SIG-M5 treated with dmso at 0.1 percent for 504 hours (cell line): ENCODE measurements around the gene SSTR1.
A peak's percentile ranks its signal among the peaks of the same experiment; 100 is the strongest.
"Not testable (repeated sequence)": the region's sequence is repeated elsewhere in the genome, so short reads cannot be mapped to it uniquely, and the experiment has no call there.

Experiments
- DNase-seq: peaks from one replicate; lab custom pipeline; 2025; ENCODE audit not compliant: unreplicated experiment; lab: John Stamatoyannopoulos, UW

Gene SSTR1, protein sequence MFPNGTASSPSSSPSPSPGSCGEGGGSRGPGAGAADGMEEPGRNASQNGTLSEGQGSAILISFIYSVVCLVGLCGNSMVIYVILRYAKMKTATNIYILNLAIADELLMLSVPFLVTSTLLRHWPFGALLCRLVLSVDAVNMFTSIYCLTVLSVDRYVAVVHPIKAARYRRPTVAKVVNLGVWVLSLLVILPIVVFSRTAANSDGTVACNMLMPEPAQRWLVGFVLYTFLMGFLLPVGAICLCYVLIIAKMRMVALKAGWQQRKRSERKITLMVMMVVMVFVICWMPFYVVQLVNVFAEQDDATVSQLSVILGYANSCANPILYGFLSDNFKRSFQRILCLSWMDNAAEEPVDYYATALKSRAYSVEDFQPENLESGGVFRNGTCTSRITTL

DNA sequence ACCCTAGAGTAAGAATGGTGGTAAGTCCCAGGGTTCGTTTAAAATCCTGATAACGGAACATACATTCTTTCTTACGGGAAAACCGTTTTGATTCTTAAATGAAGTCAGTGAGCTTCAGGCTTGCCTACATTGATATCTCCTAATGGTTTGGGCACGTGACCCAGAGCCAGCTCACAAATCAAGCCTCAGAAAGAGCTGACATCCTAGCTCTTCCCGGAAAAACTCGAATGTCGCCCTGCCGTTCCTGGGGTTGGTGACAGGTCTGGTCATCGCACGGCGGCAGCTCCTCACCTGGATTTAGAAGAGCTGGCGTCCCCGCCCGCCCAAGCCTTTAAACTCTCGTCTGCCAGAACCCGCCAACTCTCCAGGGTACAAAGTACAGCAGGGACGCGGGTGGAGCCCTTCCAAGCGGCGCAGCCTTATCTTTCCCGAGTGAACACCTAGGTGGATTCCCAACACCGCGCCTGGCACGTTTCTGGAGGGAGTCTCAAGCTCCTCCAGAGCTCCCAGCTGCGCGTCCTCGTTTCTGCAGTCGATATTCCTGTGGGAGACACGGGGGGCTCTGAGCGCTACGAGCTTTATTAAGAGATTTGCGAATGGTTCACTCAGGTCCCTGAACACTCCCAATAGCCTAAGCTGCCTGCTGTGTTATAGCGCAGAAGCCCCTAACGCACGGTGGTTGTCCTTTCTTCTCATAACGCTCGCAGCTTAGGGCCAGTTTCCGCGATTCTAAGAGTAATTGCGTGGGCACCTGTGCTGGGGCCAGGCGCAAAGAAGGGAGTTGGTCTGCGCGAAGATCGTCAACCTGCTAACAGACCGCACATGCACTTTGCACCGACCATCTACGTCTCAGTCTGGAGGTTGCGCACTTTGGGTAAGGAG, at the start of gene SSTR1:
TSS of gene SSTR1 (plus strand) at position 169 of the 882 bp plus-strand sequence. CDS start 1,486 bp downstream, outside the sequence.
- DNase-seq = no peak

DNA sequence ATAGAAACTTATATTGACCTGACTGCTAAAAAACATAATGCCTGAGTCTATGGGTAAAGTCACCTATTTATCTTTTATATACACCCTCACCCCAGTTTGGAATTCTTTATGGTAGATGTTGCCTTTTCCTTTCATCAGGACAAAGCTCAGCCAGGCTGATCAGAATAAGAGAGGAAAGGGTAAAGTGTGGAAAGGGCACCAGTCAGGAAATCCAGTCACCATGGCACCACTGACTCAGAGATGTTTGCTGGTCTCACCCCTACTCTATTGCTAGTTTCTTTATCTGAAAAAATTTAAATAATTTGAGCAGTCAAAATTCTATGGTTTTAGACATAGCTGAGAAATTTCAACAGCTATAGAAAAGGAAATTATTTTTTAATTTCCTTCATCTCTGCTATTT, 49.2 kb upstream of the SSTR1 start:
- DNase-seq = no peak

DNA sequence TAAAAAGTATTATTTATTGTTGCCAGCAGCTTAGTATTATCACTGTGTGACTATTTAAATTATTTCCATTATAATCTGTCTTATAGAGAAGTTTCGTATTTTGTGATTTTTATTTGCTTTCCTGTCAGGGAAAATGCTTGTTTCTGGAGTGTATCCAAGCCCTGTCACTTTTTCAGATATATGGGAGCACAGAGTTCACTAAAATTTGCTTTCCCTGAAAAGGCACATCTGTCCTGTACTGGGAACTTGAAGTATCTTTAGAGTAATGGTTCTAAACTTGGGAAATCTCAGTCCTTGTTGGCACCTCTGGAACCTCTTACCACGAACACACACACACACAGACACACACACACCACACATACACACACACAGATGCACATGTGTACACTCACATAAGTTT, 39.3 kb upstream of the SSTR1 start:
- no peak for DNase-seq

DNA sequence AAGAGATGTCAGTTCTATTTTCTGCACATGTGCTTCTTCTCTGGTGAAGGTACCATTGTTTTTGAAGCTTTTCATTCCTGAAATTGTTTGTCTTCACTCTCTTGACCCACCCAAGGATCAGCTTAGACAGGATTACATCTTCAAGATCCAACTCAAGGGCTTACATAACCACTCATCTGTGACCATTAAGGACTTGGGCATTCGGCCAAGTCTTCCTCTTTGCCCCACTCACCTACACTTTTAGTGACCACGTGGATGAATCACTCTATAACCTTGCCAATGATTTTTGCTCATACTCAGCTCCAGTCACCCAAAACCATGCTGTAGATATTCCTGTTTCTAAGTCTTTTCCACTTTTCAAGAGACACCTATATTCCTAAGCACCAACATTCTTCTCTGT, 36.5 kb upstream of the SSTR1 start:
- no peak for DNase-seq

DNA sequence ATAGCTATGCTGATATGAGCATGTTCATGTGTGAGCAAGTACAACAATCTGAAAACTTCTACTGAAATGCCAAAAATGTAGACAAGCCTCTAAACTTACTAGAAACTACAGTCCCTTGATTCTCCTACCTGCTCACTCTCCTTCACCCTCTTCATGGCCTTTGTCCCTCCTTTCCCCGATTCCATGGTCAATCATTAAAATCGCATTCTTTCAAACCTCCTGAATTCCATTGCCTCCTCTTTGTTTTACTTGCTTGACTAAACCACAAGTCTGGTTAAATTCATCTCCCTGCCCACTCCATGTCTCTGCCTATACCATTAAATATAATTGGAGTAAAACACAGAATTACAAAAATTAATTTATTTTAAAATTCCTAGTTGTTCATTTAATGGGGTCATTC, 33.0 kb upstream of the SSTR1 start:
- DNase-seq = no peak

DNA sequence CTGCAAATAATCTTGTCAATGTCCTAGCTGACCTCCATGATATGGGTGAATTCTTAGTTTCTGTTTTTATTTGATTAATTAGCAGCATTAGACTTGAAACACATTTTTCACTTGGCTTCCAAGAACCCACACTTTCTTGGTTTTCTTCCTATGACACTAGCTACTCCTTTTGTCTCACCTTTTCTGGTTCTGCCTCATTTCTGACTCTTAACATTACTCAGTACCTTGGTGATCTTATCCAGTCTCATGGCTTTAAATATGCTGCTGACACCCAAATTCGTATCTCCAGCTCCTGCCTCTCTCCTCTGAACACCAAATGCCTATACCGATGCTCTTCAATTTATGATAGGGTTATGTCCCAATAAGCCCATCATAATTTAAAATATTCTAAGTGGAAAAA, 32.0 kb upstream of the SSTR1 start:
- DNase-seq = no peak

DNA sequence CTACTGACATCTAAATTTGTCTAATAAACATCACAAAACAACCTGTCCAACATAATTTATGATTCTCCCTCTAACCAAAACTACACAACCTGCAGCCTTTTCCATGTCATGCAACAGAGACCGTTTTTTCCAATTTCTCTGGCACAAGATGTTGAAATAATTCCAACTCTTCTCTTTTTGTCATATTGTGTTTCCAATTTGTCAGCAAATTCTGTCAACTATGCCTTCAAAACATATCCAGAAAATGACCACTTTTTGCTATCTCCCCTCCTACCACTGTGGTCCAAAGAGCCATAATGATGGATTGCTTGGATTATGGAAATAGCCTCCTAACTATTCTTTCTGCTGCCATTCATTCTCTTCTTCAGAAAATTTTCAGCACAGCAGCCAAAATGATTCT, 31.3 kb upstream of the SSTR1 start:
- DNase-seq = no peak

DNA sequence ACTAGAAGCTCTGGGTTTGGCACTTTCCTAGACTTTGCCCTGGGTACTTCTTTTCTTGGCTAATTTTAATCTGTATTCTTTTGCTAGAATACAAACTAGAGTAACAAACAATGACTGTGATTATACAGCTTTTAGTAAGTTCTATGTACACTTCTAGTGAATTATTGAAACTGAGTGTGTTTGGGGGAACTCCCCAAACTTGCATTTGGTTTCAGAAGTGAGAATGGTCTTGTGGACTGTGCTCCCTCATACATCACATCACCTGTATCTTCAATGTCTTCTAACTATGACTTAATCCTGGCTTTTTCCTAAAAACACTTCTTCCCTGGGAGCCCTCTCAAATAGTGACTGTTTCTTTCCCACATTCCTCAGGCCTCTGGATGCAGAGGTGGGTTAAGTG, 23.6 kb upstream of the SSTR1 start:
- no peak for DNase-seq

DNA sequence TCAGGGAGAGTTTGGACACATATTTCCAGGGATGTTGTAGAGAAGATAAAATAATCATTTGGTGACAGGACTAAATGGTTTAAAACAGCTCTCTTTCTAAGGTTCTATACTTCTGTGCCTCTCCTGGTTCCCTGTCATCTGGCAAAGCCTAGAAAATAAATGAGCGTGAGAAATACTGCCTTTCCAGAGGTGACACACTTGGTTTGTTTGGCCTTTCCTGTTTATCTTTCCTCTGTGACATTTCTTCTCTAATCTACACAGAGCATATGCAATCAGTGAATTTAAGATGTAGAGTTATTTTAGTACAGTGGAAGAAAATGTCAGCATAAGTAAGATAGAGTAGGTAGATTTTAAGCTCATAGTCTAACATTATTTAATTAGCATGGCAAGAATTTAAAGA, 22.0 kb upstream of the SSTR1 start:
- DNase-seq = no peak

DNA sequence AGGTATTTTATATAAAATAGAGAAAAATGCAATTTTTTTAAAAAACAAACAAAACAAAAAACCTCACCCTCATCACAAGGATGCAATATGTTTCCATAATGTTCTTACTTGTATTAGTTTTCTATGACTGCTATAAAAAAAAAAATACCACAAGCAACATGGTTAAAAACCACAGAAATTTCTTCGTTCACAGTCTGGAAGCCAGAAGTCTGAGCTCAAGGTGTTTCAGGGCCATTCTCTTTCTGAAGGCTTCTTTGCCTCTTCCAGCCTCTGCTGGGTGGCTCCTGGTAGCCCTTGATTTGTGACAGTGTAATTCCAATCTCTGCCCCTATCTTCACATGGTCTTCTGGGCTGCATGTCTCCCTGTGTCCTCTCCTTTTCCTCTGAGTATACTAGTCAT, 21.5 kb upstream of the SSTR1 start:
- DNase-seq = no peak

DNA sequence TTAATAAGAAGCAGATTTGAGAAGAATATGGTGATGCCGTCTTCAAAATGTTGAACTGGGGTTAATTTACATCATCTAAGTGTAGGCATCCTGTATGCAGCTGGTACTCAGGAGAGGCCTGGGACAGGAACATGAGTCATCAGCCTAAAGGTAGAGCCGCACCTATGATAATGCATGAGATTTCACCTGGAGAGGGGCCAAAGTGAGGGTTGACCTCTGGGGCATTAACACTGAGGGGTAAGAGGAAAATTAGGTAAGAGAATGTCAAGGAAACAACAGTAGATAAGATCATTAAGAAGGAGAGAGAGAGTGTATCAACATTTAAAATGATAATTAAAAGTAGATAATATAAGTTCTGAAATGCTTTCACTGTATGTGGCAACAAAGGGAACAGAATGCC, 20.2 kb upstream of the SSTR1 start:
- no peak for DNase-seq

DNA sequence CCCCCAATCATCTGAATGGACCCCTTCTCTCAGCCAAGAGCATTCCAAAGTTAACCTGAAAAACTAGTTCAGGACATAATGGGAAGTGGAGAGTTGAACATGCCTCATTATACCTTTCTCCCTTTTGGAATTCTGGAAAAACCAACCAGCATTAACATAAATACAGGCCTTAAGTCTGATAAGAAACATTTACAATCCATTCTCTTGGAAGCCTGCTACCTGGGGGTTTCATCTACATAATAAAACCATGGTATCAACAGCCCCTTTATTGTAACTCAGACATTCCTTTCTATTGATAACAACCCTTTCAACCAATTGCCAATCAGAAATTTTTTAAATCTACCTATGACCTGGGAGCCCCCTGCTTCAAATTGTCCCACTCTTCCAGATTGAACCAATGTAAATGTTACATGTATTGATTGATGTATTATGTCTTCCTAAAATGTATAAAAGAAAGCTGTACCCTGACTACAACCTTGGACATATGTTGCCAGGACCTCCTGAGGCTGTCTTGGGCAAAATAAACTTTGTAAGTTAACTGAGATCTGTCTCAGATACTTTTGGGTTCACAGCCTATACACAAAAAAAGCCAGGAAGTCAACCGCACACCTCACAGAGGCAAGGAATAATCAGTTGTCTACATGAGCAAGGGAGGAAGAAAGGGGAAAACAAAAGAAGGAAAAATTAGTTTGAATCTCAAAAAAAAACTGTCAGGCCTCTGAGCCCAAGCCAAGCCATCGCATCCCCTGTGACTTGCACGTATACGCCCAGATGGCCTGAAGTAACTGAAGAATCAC, 17.6 kb upstream of the SSTR1 start:
- DNase-seq = no peak

DNA sequence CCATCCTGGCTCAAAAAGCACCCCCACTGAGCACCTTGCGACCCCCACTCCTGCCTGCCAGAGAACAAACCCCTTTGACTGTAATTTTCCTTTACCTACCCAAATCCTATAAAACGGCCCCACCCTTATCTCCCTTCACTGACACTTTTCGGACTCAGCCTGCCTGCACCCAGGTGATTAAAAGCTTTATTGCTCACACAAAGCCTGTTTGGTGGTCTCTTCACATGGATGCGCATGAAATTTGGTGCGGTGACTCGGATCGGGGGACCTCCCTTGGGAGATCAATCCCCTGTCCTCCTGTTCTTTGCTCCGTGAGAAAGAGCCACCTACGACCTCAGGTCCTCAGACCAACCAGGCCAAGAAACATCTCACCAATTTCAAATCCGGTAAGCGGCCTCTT, 16.9 kb upstream of the SSTR1 start:
- DNase-seq = not testable (repeated sequence)

DNA sequence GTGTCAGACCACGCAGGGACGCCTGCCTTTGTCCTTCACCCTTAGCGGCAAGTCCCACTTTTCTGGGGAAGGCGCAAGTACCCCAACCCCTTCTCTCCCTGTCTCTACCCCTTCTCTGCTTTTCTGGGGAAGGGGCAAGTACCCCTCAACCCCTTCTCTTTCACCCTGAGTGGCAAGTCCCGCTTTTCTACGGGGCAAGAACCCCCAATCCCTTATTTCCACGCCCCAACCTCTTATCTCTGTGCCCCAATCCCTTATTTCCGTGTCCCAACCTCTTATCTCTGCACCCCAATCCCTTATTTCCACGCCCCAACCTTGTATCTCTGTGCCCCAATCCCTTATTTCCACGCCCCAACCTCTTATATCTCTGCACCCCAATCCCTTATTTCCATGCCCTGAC, 16.2 kb upstream of the SSTR1 start:
- DNase-seq = not testable (repeated sequence)

DNA sequence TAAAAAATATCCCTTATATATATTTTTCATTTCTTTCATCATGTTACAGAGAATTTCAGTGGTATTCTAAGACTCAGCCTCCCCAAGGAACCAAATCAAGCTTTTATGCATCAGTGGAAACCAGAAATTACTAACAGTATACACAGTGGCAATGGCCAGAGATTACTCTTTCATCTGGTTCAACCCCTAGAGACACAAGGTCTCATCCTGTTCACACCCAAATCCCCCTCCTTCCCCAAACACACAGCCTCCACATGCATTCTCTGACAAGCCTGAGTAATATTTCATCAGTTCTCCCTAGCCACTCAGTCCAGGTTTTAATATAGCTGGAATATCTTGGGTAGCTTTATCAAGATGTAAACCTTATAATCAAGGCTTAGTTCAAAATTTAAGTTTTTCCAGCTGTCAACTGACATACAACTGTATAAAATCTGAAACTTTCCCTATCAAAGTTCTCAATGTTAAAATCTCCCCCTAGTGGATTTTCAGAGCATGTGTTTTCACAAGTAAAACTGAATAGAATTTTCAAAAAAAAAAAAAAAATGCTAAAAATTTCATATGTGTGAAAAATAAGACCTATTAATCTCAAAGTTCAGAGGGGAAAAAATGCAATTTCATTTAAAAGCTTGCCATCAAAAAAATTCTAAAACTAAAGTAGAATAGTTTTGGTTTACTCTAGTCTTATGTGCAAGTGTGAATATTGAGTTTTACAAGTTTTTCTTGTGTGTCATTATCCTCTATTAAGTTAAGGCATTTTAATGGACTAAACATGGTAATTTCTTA, 10.5 kb upstream of the SSTR1 start:
- DNase-seq = peak; percentile 5

DNA sequence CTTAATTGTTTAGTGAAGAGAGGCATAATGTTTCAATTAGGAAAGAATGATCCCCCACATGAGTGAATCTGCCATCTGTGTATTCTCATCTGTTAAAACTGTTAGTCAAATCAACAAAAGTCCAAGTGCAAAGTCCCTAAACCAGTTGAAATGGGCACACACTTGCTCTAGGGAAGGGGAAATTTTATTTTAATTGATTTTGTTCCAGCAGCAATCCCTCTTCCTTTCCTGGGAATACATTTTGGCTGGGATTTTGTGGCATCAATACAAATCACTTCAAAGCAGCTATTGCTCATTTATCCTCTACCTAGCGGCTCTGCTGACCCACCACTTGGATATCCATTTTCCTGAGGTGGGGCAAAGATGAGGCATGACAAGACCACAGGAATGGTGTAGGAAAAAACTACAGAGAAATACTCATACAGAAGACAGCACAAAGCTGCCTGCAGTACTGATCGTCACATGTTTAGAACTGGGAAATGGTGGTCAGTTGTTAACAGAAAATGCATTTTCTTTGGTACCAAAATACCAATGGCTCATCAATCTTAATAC, 9.8 kb upstream of the SSTR1 start:
- DNase-seq = no peak

DNA sequence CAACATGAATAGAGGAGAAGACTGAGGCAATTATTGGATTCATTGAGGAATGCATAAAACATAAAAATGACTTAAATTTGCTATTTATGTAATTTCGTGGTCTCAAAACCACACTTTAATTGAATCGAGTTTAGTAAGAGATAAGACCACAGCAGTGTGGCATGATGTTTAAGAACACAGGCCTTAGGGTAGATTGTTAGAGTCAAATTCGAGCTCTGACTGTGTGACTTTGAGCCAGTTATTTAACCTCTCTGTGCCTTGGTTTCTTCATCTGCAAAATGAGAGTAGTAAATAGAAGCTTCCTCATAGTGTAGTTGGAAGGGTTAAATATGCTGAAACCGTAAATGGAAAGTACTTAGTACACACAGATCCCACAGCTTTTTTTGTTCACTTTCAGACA, 9.3 kb upstream of the SSTR1 start:
- no peak for DNase-seq

DNA sequence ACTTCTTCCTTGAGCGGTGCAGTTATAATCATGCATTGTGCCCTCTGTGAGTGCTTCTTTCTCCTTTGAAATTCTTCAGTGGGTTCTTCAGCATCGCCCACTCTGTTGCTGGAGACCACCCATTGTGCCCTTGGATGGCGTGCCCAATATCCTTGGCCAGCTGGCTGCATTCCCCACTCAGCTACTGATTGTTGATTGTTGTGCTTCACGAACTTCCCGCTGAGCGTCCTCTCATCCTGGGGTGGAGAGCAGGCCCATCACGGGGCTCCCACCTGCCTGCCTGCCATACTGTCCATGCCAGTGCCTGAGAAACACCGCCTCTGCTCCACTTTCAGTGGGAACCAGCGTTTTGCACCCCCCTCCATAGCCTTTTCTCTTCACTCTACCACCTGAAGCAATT, 8.6 kb upstream of the SSTR1 start:
- DNase-seq = no peak

DNA sequence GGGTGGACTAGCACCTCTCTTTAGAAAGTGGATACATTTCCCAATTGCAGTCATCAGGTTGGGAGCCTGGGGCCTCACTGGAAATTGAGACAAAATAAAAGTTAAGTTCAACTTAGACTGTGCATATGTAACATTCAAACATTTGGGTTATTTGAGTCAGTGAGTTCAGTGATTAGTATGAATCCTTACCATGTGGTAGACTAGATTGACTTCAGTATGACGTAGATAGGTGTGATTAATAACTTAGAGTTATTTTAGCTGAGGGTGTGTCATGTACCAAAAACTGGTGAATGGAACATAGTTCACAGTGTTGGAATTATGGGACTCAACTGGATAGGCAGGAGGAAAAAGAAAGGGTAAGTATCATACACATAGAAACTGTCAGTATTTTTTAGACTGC, 8.0 kb upstream of the SSTR1 start:
- no peak for DNase-seq

DNA sequence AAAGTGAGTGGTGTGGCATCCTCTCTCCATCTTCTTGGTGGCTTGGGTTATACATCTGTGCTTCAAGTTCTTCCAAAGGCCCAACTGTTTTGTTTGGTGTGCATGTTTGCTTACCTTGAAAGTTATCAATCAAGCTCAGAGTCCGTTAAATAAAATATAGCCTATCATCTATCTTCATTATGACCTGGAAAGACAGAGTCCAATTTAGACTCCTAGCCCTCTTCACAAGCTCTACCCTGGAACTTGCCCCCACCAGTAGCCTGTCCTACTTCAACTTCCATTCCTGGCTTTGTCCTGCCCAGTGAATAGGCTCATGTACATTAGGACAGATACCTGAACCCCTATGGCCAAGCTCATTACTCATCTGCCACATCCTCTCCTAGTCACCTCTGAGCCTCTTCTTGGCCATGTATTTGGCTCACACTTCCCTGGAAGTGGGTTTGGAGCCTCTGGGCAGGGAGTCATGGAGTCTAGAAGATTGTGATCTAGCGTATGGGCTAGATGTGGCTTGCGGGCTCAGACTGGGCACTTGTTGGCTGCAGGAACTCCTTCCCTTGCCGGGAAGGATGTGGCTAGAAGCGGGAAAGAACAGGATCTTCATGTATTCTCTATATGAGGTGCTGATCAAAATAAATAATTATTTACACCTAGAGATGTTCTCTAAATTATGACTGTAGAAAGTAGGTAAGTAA, 6.4 kb upstream of the SSTR1 start:
- DNase-seq = no peak
